Tibial nerve (tissue), 4 donors: ENCODE results near the gene DIP2B. TPM values are rescaled to one million over a fixed set of nuclear protein-coding genes. Genes with fewer than 3 reads are reported as not detected.

Source experiments
- DNase-seq, 2 donors: peaks; one replicate each; pipeline ENCODE4 v3.0.0-alpha.2; 2019; ENCODE audit warnings: low spot score in 2 of 2
- H3K27ac ChIP-seq, 4 donors: fragments of 200-600 bp; sonication (generic) in 3 of 4; one replicate each; pipeline ENCODE4 v1.5.1; 2017 to 2019; ENCODE audit warnings: mild to moderate bottlenecking in 1 of 4
- H3K27me3 ChIP-seq, 2 donors: fragments of 200-600 bp; sonication (generic) in 1 of 2; one replicate each; pipeline versions ENCODE4 v1.5.1 to v1.6.0; 2017 to 2019
- H3K36me3 ChIP-seq, 3 donors: fragments of 200-600 bp; sonication (generic); one replicate each; pipeline ENCODE4 v1.5.1; 2018 to 2019
- H3K4me1 ChIP-seq, 4 donors: fragments of 200-600 bp; sonication (generic) in 3 of 4; one replicate each; pipeline ENCODE4 v1.5.1; 2017 to 2019
- H3K4me3 ChIP-seq, 4 donors: fragments of 200-600 bp; sonication (generic) in 3 of 4; one replicate each; pipeline ENCODE4 v1.5.1; 2017 to 2019; ENCODE audit warnings: mild to moderate bottlenecking in 1 of 4, moderate library complexity in 1 of 4
- H3K9me3 ChIP-seq, 4 donors: fragments of 200-600 bp; sonication (generic) in 3 of 4; one replicate each; pipeline ENCODE4 v1.5.1; 2017 to 2019
- EP300 ChIP-seq, 2 donors: sonication (generic); formaldehyde crosslinking; IDR thresholded peaks; one replicate each; pipeline ENCODE4 v1.6.1; 2017; ENCODE audit warnings: antibody characterized with exemption in 2 of 2, mild to moderate bottlenecking in 1 of 2
- POLR2A ChIP-seq, 2 donors: fragments of 450-650 bp; IDR thresholded peaks; one replicate each; pipeline ENCODE4 v1.6.1; 2017; ENCODE audit warnings: antibody characterized with exemption in 2 of 2, mild to moderate bottlenecking in 2 of 2, moderate library complexity in 2 of 2
- WGBS, 2 donors: methylation state at CpG; one replicate each; pipeline ENCODE4 v1.1.5; 2018; 5-methylcytosine and 5-hydroxymethylcytosine counted together
- total RNA-seq, 4 donors: library from RNA; depleted of rRNA; stranded (reverse); fragments of >200 nt; gene quantifications; one replicate each; pipeline ENCODE4 v1.1.0, GENCODE V29; 2016
- TF ChIP-seq, protein P1 (sequence below), 5 experiments: fragments of 200-600 bp in 3 of 5; fragments of 450-650 bp in 2 of 5; sonication (generic) in 3 of 5; IDR thresholded peaks; one replicate each; pipeline ENCODE4 v1.5.1; 2016 to 2019; ENCODE audit warnings: antibody characterized with exemption in 5 of 5, mild to moderate bottlenecking in 3 of 5, moderate library complexity in 2 of 5

The DIP2B gene
- total RNA-seq, 4 donors from 2014 or later, result 38.6 to 59.0 (median 44.8) TPM

DNA sequence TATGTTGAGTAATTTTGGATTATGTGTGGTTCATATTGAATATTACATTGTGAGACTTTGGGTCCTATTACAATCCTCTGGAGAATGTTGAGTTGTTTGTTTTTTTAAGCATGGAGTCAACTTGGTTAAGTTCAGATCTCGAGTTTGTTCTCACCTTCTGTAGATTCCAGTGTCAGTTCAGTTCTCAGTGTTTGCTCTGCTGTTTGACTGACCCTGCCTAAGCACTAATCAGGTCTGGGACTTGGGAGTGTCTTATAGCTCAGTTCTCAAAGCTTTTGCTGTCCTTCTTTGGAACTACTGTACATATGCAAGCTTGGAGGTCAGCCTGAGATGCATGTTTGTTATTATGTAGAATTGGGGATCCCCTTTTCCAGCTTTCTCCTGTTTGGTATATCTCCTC, 63.1 kb downstream of the DIP2B start:
- Histone ChIP-seq H3K9me3 (no peaks in the 10 kb centered on the region), H3K4me1 (peaks cover 0 to 64% (median 50%) of the 10 kb centered on the region in 4 donors), H3K27ac (peak overlapping the region in 3 of 4 donors; percentile 56 to 81 (median 79)), H3K27me3 (no peaks in the 10 kb centered on the region), H3K36me3 (no peaks in the 10 kb centered on the region), H3K4me3 (no peak overlapping the region)
- WGBS, 2 donors, result 22 to 32% methylated on average over 1 of the region's 1 CpG
- no peak for TF ChIP-seq EP300 (IDR thresholded peaks at IDR 0.05)
- TF ChIP-seq POLR2A (IDR thresholded peaks at IDR 0.05), result no peak
- TF ChIP-seq, protein P1, sequence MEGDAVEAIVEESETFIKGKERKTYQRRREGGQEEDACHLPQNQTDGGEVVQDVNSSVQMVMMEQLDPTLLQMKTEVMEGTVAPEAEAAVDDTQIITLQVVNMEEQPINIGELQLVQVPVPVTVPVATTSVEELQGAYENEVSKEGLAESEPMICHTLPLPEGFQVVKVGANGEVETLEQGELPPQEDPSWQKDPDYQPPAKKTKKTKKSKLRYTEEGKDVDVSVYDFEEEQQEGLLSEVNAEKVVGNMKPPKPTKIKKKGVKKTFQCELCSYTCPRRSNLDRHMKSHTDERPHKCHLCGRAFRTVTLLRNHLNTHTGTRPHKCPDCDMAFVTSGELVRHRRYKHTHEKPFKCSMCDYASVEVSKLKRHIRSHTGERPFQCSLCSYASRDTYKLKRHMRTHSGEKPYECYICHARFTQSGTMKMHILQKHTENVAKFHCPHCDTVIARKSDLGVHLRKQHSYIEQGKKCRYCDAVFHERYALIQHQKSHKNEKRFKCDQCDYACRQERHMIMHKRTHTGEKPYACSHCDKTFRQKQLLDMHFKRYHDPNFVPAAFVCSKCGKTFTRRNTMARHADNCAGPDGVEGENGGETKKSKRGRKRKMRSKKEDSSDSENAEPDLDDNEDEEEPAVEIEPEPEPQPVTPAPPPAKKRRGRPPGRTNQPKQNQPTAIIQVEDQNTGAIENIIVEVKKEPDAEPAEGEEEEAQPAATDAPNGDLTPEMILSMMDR (IDR thresholded peaks at IDR 0.05), result no peak
- no peak for DNase-seq

DNA sequence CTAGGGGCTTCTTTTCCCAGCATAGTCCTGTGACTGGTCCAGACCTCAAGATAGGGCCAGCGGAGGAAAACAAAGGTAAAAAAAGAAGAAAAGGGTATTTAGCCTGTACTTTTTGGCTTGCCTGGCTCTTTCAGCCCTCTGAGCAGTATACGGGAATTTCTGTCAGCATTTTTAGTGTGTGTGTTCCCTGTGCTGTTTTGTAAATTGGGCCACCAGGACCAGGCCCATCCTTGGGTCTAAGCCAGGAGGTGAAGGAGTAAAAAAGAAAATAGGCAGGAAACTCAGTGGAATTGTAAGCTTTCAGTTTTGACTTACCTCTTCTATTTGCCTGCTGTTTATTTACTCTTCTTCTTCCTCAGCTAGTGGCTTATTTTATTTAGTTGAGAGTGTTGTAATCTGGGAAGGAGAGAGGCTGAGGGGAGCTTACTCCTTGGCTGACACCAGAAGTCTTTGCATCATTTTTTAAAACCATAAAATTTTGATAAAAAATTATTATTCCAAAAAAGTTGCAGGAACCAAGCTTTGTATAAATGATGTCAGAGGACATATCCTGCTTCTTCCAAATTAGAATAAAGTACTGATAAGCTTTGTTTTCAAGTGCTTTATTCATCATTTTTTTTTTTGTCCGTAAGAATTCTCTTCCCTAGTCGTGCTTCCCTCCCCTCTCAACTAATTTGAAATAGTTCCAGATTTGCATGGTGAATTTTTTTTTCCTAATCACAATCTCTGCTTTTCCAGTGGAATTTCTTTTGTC, 63.7 kb downstream of the DIP2B start:
- WGBS, 2 donors, result 24 to 29% methylated on average over 4 of the region's 4 CpGs
- Histone ChIP-seq H3K27me3 (no peaks in the 10 kb centered on the region), H3K4me3 (no peak overlapping the region), H3K9me3 (no peaks in the 10 kb centered on the region), H3K36me3 (no peaks in the 10 kb centered on the region), H3K27ac (peak overlapping the region in 3 of 4 donors; percentile 56 to 81 (median 79)), H3K4me1 (peaks cover 0 to 70% (median 55%) of the 10 kb centered on the region in 4 donors)
- DNase-seq, result no peak
- no peak for TF ChIP-seq EP300 (IDR thresholded peaks at IDR 0.05)
- TF ChIP-seq, protein P1 (IDR thresholded peaks at IDR 0.05), result no peak
- no peak for TF ChIP-seq POLR2A (IDR thresholded peaks at IDR 0.05)

DNA sequence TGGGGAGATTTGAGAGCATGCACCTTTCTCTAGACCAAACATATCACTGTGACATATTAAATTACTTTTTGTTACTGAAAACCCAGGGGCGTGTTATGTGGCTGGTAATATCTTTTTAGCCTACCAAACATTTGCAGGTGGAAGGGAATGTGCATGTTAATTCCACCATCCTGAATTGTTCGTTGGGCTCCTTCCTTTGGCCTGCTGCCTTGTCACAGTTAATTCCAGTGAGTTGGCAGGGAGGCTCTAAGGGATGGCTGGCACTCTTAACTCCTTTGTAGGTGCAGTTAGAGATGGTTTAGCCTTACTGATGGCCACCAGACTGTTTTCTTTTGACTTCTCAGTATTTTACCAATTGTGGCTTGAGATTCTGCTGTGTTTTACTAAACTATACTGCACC, 64.5 kb downstream of the DIP2B start:
- TF ChIP-seq POLR2A (IDR thresholded peaks at IDR 0.05), result no peak
- TF ChIP-seq, protein P1 (IDR thresholded peaks at IDR 0.05), result no peak
- no peak for TF ChIP-seq EP300 (IDR thresholded peaks at IDR 0.05)
- 50 to 73% methylated on average over 2 of the region's 2 CpGs for WGBS, 2 donors
- peaks cover 0 to 72% (median 57%) of the 10 kb centered on the region in 4 donors for H3K4me1 ChIP-seq
- no peaks in the 10 kb centered on the region for H3K36me3 ChIP-seq
- peak overlapping the region in 3 of 4 donors; percentile 59 to 81 (median 79) for H3K27ac ChIP-seq
- H3K27me3 ChIP-seq, result no peaks in the 10 kb centered on the region
- no peaks in the 10 kb centered on the region for H3K9me3 ChIP-seq
- DNase-seq, result no peak
- no peak overlapping the region for H3K4me3 ChIP-seq

DNA sequence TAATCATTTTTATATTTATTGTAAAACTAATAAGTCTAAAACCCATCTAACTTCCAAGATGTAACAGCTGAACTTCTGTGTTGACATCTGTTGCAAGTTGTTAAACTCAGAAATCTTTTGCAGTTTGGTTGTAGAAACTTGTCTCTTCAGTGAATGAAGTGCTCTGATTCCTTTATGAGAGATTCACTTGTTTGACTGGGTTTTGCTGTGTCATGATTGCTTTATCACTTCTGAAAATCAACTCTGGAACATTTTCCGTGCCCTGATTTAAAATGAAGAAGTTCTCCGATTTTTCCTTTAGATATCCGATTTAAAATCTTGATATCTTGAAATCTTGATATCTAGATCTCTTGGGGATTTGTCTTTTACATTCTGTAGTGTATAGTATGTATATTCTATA, 65.1 kb downstream of the DIP2B start:
- Histone ChIP-seq H3K4me1 (peaks cover 0 to 72% (median 61%) of the 10 kb centered on the region in 4 donors), H3K36me3 (no peaks in the 10 kb centered on the region), H3K27ac (peak overlapping the region in 3 of 4 donors; percentile 59 to 79 (median 65)), H3K9me3 (no peaks in the 10 kb centered on the region), H3K4me3 (no peak overlapping the region), H3K27me3 (no peaks in the 10 kb centered on the region)
- no peak for TF ChIP-seq POLR2A (IDR thresholded peaks at IDR 0.05)
- no peak for TF ChIP-seq EP300 (IDR thresholded peaks at IDR 0.05)
- no peak for DNase-seq
- 21 to 24% methylated on average over 3 of the region's 3 CpGs for WGBS, 2 donors

DNA sequence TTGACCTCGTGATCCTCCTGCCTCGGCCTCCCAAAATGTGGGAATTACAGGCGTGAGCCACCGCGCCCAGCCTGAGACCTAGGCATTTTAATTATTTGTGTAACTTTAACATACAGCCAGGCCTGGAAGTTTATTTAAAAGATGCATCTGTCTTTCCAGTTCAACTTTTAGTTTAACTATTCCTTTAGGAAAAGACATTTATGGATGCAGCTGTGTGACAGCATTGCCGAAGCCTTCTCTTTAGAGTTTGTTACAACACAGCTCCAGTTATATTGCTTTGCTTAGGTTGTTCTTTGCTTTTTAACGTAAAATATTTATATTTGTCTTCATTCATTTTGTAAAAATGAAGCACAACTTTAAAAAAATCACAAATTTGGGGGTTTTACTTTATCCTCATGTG, 67.0 kb downstream of the DIP2B start:
- DNase-seq, result no peak
- peaks cover 0 to 82% (median 59%) of the 10 kb centered on the region in 4 donors for H3K4me1 ChIP-seq
- peak overlapping the region in 3 of 4 donors; percentile 25 to 71 (median 39) for H3K27ac ChIP-seq
- TF ChIP-seq POLR2A (IDR thresholded peaks at IDR 0.05), result no peak
- TF ChIP-seq EP300 (IDR thresholded peaks at IDR 0.05), result no peak
- TF ChIP-seq, protein P1 (IDR thresholded peaks at IDR 0.05), result no peak
- H3K36me3 ChIP-seq, result no peaks in the 10 kb centered on the region
- WGBS, 2 donors, result 82 to 90% methylated on average over 7 of the region's 7 CpGs
- H3K9me3 ChIP-seq, result no peaks in the 10 kb centered on the region
- no peak overlapping the region for H3K4me3 ChIP-seq
- H3K27me3 ChIP-seq, result no peaks in the 10 kb centered on the region
